GM12872 (cell line): ENCODE results near the gene SPATA6L.

Experiments used
- TF ChIP-seq, protein P1 (sequence below): IDR thresholded peaks from 3 replicates; pipeline ENCODE4 v1.5.1; 2011; ENCODE audit warnings: low read depth, mild to moderate bottlenecking, low read length, moderate library complexity; ENCODE audit not compliant: insufficient read depth

Gene SPATA6L

GRCh38 chr9:4620881-4621555 lies 45.3 kb downstream of the SPATA6L start:
- TF ChIP-seq, protein P1, sequence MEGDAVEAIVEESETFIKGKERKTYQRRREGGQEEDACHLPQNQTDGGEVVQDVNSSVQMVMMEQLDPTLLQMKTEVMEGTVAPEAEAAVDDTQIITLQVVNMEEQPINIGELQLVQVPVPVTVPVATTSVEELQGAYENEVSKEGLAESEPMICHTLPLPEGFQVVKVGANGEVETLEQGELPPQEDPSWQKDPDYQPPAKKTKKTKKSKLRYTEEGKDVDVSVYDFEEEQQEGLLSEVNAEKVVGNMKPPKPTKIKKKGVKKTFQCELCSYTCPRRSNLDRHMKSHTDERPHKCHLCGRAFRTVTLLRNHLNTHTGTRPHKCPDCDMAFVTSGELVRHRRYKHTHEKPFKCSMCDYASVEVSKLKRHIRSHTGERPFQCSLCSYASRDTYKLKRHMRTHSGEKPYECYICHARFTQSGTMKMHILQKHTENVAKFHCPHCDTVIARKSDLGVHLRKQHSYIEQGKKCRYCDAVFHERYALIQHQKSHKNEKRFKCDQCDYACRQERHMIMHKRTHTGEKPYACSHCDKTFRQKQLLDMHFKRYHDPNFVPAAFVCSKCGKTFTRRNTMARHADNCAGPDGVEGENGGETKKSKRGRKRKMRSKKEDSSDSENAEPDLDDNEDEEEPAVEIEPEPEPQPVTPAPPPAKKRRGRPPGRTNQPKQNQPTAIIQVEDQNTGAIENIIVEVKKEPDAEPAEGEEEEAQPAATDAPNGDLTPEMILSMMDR = no peak

DNA sequence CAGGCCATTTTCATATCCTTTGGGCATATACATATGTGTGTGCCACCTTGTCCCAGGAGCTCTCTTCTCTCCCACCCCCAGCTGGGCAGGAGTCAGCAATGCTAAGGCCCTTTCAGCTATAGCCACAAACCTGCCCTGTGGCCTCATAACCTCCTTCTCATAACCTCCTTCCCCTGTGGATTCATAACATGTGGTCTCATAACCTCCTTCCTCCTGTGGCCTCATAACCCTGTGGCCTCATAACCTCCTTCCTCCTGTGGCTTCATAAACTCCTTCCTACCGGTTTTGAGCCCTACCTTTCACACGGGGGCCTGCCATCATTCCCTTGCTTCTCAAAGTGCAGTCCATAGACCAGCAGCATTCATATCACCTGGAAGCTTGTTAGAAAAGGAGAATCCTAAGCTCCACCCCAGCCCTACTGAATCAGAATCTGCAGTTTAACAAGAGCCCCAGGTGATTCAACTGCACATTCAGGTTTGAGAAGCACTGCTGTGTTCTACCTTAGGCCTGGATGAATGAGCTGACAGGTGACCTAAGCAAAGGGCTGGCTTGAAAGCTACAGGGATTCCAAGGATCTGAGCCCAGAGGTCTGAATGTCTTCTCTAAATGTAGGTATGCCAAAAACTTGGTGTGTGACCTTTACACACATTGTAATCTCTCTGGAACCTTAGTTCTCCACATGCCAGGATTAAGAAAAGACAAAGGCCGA lies 46.1 kb downstream of the SPATA6L start:
- TF ChIP-seq, protein P1 = no peak

GRCh38 chr9:4618700-4619099 lies 47.6 kb downstream of the SPATA6L start:
- TF ChIP-seq, protein P1 = no peak

DNA sequence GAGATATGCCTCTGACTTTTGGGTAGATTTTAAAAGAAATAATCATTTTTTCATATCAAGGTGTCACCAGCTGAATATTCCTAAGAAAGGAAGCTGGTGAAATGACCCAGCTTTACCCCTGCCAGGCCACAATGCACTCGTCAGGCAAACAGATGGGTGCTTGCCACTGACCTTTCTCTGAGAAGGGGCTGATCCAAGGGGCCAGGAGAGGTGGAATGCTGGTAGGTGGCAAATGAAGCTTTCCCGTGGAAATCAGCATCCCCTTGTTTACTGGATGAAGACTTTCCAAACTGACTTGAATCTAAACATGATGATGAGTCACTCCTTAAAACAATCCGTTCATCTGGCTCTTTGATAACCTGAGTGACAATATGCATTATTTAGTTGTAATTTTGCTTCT lies 48.5 kb downstream of the SPATA6L start:
- TF ChIP-seq, protein P1 = no peak

GRCh38 chr9:4615778-4616177 lies 50.5 kb downstream of the SPATA6L start:
- TF ChIP-seq, protein P1 = no peak

- TF ChIP-seq, protein P1 = no peak
Measured at GRCh38 chr9:4615251-4615650, 51.0 kb downstream of the SPATA6L start.

DNA sequence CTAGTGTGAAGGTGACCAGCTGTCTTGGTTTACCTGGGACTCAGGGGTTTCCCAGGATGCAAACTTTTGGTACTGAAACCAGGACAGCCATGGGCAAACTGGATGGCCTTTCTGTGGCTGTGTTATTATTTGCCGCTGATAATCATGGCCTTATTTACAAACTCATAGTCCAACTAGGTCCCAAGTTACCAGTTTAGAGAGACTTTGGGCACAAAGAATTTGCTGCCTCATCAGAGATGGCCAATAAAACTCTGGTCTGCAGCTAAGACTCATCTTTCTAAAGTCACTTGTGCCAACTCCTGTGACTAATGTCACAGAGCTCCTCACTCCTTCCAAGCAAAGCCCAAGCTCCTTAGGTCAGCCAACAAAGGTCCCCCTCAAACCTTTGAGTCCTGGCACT lies 51.7 kb downstream of the SPATA6L start:
- TF ChIP-seq, protein P1 = no peak
